Vagina (tissue), 2 donors: Measurements from ENCODE around the gene PTPN21.

Experiments
- POLR2A ChIP-seq, 2 donors: fragments of 450-650 bp; IDR thresholded peaks; one replicate each; pipeline ENCODE4 v1.6.1; 2017; ENCODE audit warnings: antibody characterized with exemption in 2 of 2, mild to moderate bottlenecking in 2 of 2, moderate library complexity in 2 of 2
- TF ChIP-seq, protein P1 (sequence below), 3 experiments: fragments of 450-650 bp in 2 of 3; fragments of 200-600 bp in 1 of 3; sonication (generic) in 1 of 3; IDR thresholded peaks; one replicate each; pipeline ENCODE4 v1.5.1; 2017 to 2019; ENCODE audit warnings: antibody characterized with exemption in 3 of 3, mild to moderate bottlenecking in 2 of 3, moderate library complexity in 2 of 3

- TF ChIP-seq, protein P1, sequence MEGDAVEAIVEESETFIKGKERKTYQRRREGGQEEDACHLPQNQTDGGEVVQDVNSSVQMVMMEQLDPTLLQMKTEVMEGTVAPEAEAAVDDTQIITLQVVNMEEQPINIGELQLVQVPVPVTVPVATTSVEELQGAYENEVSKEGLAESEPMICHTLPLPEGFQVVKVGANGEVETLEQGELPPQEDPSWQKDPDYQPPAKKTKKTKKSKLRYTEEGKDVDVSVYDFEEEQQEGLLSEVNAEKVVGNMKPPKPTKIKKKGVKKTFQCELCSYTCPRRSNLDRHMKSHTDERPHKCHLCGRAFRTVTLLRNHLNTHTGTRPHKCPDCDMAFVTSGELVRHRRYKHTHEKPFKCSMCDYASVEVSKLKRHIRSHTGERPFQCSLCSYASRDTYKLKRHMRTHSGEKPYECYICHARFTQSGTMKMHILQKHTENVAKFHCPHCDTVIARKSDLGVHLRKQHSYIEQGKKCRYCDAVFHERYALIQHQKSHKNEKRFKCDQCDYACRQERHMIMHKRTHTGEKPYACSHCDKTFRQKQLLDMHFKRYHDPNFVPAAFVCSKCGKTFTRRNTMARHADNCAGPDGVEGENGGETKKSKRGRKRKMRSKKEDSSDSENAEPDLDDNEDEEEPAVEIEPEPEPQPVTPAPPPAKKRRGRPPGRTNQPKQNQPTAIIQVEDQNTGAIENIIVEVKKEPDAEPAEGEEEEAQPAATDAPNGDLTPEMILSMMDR (IDR thresholded peaks at IDR 0.05) = no peak
- no peak for TF ChIP-seq POLR2A (IDR thresholded peaks at IDR 0.05)
These were observed 47.6 kb downstream of the PTPN21 start for GRCh38 chr14:88507208-88507607.
